Mesenchymal stem cell (in vitro differentiated cells and primary cell): ENCODE data around the gene LY86.

Experiments
- DNase-seq: peaks from one replicate; pipeline ENCODE4 v3.0.0-alpha.2; 2013
- H2AFZ ChIP-seq: one replicate; pipeline ENCODE4 v1.6.1; 2013; ENCODE audit warnings: low read depth, mild to moderate bottlenecking, control low read depth, inconsistent platforms, low read length, moderate library complexity
- H2AK5ac ChIP-seq: 2 replicates; pipeline ENCODE4 v1.6.1; 2013; ENCODE audit warnings: low read length, moderate library complexity, mild to moderate bottlenecking, inconsistent platforms; ENCODE audit not compliant: severe bottlenecking
- H2BK120ac ChIP-seq: one replicate; pipeline ENCODE4 v1.6.1; 2013; ENCODE audit warnings: low read depth, mild to moderate bottlenecking, inconsistent platforms, low read length, moderate library complexity
- H2BK12ac ChIP-seq, 2 experiments: one replicate each; pipeline ENCODE4 v1.6.1; 2013; ENCODE audit warnings: inconsistent platforms in 2 of 2, low read length in 2 of 2, mild to moderate bottlenecking in 2 of 2, moderate library complexity in 2 of 2, control low read depth in 1 of 2
- H2BK15ac ChIP-seq: one replicate; pipeline ENCODE4 v1.6.1; 2013; ENCODE audit warnings: mild to moderate bottlenecking, low read depth, inconsistent platforms; ENCODE audit not compliant: poor library complexity, severe bottlenecking
- H2BK5ac ChIP-seq: 2 replicates; pipeline ENCODE4 v1.6.1; 2013; ENCODE audit warnings: low read depth, mild to moderate bottlenecking, low read length, control low read depth, inconsistent platforms; ENCODE audit not compliant: poor library complexity, severe bottlenecking
- H3K14ac ChIP-seq, 2 experiments: one replicate each; pipeline ENCODE4 v1.6.1; 2013; ENCODE audit warnings: inconsistent platforms in 2 of 2, low read length in 2 of 2, control low read depth in 1 of 2, mild to moderate bottlenecking in 1 of 2, moderate library complexity in 1 of 2
- H3K18ac ChIP-seq, 2 experiments: one replicate each; pipeline ENCODE4 v1.6.1; 2013; ENCODE audit warnings: inconsistent platforms in 2 of 2, low read length in 2 of 2, control low read depth in 1 of 2, low read depth in 1 of 2, mild to moderate bottlenecking in 1 of 2
- H3K23ac ChIP-seq, 2 experiments: one replicate each; pipeline ENCODE4 v1.6.1; 2013; ENCODE audit warnings: inconsistent platforms in 2 of 2, low read length in 2 of 2, mild to moderate bottlenecking in 2 of 2, moderate library complexity in 2 of 2, control low read depth in 1 of 2
- H3K27ac ChIP-seq: 2 replicates; pipeline ENCODE4 v1.5.1; 2013; ENCODE audit warnings: mild to moderate bottlenecking, moderate library complexity, low read length, control low read depth, inconsistent platforms; ENCODE audit not compliant: poor library complexity, severe bottlenecking
- H3K27me3 ChIP-seq, 2 experiments: 2 replicates each; pipeline versions ENCODE4 v1.6.1 to v1.7.0; 2013; ENCODE audit warnings: low read length in 2 of 2, mild to moderate bottlenecking in 2 of 2, moderate library complexity in 2 of 2, control low read depth in 1 of 2, inconsistent platforms in 1 of 2; ENCODE audit not compliant: control insufficient read depth in 1 of 2, insufficient read depth in 1 of 2
- H3K36me3 ChIP-seq, 2 experiments: 2 replicates each; pipeline versions ENCODE4 v1.6.1 to v1.7.0; 2013; ENCODE audit warnings: low read length in 2 of 2, control low read depth in 1 of 2, inconsistent platforms in 1 of 2, low read depth in 1 of 2, mild to moderate bottlenecking in 1 of 2; ENCODE audit not compliant: insufficient read depth in 2 of 2, control insufficient read depth in 1 of 2
- H3K4ac ChIP-seq, 2 experiments: one replicate each; pipeline ENCODE4 v1.6.1; 2013; ENCODE audit warnings: inconsistent platforms in 2 of 2, low read length in 2 of 2, mild to moderate bottlenecking in 2 of 2, moderate library complexity in 2 of 2, control low read depth in 1 of 2, low read depth in 1 of 2
- H3K4me1 ChIP-seq: 2 replicates; pipeline ENCODE4 v1.6.1; 2013; ENCODE audit warnings: low read depth, low read length, control low read depth; ENCODE audit not compliant: control insufficient read depth, insufficient read depth
- H3K4me2 ChIP-seq: 2 replicates; pipeline ENCODE4 v1.6.1; 2013; ENCODE audit warnings: low read length, mild to moderate bottlenecking, inconsistent platforms; ENCODE audit not compliant: poor library complexity, severe bottlenecking
- H3K4me3 ChIP-seq, 2 experiments: 2 replicates each; pipeline versions ENCODE4 v1.5.1 to v1.7.0; 2013; ENCODE audit warnings: low read length in 2 of 2, mild to moderate bottlenecking in 2 of 2, control low read depth in 1 of 2, low read depth in 1 of 2; ENCODE audit not compliant: insufficient read depth in 1 of 2
- H3K79me1 ChIP-seq: replicated peaks from 2 replicates; pipeline ENCODE4 v1.6.1; 2013; ENCODE audit warnings: mild to moderate bottlenecking, control low read depth, low read length, inconsistent platforms; ENCODE audit not compliant: poor library complexity, severe bottlenecking
- H3K9ac ChIP-seq: 2 replicates; pipeline ENCODE4 v1.7.0; 2013; ENCODE audit warnings: mild to moderate bottlenecking, low read length, moderate library complexity
- H3K9me3 ChIP-seq: 2 replicates; pipeline ENCODE4 v1.7.0; 2013; ENCODE audit warnings: mild to moderate bottlenecking, low read length; ENCODE audit not compliant: control insufficient read depth
- H4K8ac ChIP-seq: one replicate; pipeline ENCODE4 v1.6.1; 2013; ENCODE audit warnings: inconsistent platforms, mild to moderate bottlenecking, low read length, moderate library complexity
- H4K91ac ChIP-seq: one replicate; pipeline ENCODE4 v1.6.1; 2013; ENCODE audit warnings: mild to moderate bottlenecking, low read length, inconsistent platforms
- WGBS: methylation state at CpG from one replicate; pipeline ENCODE4 v1.1.7; 2013; ENCODE audit warnings: mixed read lengths; 5-methylcytosine and 5-hydroxymethylcytosine counted together

Gene LY86

DNA sequence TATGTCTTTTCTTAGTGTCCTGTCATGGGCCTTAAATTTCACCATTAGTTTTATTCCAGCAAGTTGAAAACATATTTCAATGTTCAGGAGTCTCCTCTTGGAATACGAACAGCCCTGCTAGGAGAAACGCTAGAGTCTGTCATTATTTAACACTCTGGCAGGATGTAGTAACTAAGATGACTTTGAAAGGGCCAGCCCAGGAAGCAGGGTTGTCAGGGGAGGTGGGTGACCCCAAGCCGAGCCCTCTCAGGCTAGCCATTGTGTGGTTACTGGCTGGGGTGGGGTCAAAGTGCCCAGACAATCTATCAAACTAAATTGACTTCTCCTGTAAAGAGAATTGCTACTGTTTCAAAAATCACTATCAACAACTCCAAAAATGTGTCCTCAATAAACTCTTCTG is 67.8 kb downstream of the LY86 start:
- no peak overlapping the region for H2BK5ac ChIP-seq
- no peak overlapping the region for H2BK120ac ChIP-seq
- H3K4me2 ChIP-seq: no peak overlapping the region
- no peak overlapping the region for H3K18ac ChIP-seq
- H2BK12ac ChIP-seq: no peak overlapping the region
- 40% methylated on average over 2 of the region's 3 CpGs for WGBS
- no peak overlapping the region for H4K8ac ChIP-seq
- H3K9me3 ChIP-seq: peaks cover 2% of the 10 kb centered on the region
- H3K14ac ChIP-seq: no peak overlapping the region
- H3K79me1 ChIP-seq: no peaks in the 10 kb centered on the region
- no peak overlapping the region for H3K4ac ChIP-seq
- no peak for DNase-seq
- no peak overlapping the region for H2AK5ac ChIP-seq
- H3K4me3 ChIP-seq: no peak overlapping the region
- no peak overlapping the region for H2BK15ac ChIP-seq
- H3K36me3 ChIP-seq: no peaks in the 10 kb centered on the region
- H3K27me3 ChIP-seq: peaks cover 6 to 11% of the 10 kb centered on the region in 2 experiments
- H3K23ac ChIP-seq: no peak overlapping the region
- no peak overlapping the region for H3K9ac ChIP-seq
- no peak overlapping the region for H2AFZ ChIP-seq
- H3K27ac ChIP-seq: no peak overlapping the region
- H4K91ac ChIP-seq: no peak overlapping the region
- no peaks in the 10 kb centered on the region for H3K4me1 ChIP-seq

DNA sequence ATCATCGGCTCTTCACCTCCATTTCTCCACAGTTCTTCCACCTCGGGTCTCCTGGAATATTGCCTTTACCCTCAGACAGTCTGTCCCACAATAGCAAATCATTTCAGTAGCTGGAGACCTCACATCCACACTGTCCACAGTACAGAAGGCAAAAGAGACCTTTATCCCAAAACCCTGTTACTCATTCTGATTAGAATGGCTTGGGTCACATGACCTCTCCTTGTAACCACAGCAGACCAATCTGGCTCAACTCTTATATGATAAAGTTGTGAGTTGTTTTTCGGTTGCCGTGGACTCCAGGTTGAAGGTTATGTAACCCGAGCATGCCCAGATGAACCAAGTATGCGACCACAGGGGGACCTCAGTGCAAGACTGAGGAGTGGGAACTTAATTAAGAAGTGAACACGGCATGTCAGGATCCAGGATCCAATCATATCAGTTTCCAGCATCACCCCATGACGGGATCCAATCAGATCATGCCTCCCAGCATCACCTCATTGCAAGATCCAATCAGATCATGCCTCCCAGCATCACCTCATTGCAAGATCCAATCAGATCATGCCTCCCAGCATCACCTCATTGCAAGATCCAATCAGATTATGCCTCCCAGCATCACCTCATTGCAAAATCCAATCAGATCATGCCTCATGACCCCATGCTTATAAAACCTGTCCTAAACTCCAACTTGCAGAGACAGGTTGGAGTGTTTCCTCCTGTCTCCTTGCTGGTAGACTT is 68.7 kb downstream of the LY86 start:
- Histone ChIP-seq H3K4me1 (no peaks in the 10 kb centered on the region), H3K27ac (no peak overlapping the region), H2BK120ac (no peak overlapping the region), H3K14ac (no peak overlapping the region), H2AFZ (no peak overlapping the region), H3K27me3 (peaks cover 7 to 11% of the 10 kb centered on the region in 2 experiments), H3K4ac (no peak overlapping the region), H3K9me3 (peaks cover 2% of the 10 kb centered on the region), H4K91ac (no peak overlapping the region), H3K23ac (no peak overlapping the region), H2BK15ac (no peak overlapping the region), H3K9ac (no peak overlapping the region), H3K79me1 (no peaks in the 10 kb centered on the region), H2BK5ac (no peak overlapping the region), H3K36me3 (no peaks in the 10 kb centered on the region), H4K8ac (no peak overlapping the region), H2BK12ac (no peak overlapping the region), H2AK5ac (no peak overlapping the region), H3K18ac (no peak overlapping the region), H3K4me3 (no peak overlapping the region), H3K4me2 (no peak overlapping the region)
- no peak for DNase-seq
- WGBS: 89% methylated on average over 8 of the region's 8 CpGs

DNA sequence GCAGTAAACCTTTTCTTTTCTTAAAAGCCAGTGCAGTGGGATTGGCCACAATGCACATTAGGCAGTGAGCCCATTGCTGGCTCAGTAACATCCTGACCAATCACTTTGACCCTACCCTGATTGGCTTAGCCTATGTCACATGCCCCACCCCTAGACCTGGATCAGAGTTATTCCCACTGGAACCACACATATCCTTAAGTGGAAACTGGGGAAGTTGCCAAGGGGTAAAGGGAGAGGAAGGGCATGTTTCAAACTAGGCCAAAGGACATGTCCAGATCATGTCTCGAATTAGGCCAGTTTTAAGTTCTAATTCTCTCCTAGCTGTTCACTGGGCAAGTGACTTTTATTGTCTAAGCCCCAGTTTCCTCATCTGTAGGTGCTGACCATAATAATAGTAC is 69.3 kb downstream of the LY86 start:
- no peak overlapping the region for H4K8ac ChIP-seq
- H2BK120ac ChIP-seq: no peak overlapping the region
- H3K4me2 ChIP-seq: no peak overlapping the region
- H3K9ac ChIP-seq: no peak overlapping the region
- no peak overlapping the region for H3K27ac ChIP-seq
- peaks cover 2% of the 10 kb centered on the region for H3K9me3 ChIP-seq
- H3K36me3 ChIP-seq: no peaks in the 10 kb centered on the region
- no peaks in the 10 kb centered on the region for H3K4me1 ChIP-seq
- no peak overlapping the region for H3K4me3 ChIP-seq
- no peak overlapping the region for H3K18ac ChIP-seq
- H2AK5ac ChIP-seq: no peak overlapping the region
- no peak overlapping the region for H2BK12ac ChIP-seq
- H3K79me1 ChIP-seq: no peaks in the 10 kb centered on the region
- H2BK5ac ChIP-seq: no peak overlapping the region
- H3K4ac ChIP-seq: no peak overlapping the region
- WGBS: 89% methylated on average over 1 of the region's 1 CpG
- H3K14ac ChIP-seq: no peak overlapping the region
- H2AFZ ChIP-seq: no peak overlapping the region
- DNase-seq: no peak
- H2BK15ac ChIP-seq: no peak overlapping the region
- H4K91ac ChIP-seq: no peak overlapping the region
- peaks cover 11% of the 10 kb centered on the region in 2 experiments for H3K27me3 ChIP-seq
- no peak overlapping the region for H3K23ac ChIP-seq

DNA sequence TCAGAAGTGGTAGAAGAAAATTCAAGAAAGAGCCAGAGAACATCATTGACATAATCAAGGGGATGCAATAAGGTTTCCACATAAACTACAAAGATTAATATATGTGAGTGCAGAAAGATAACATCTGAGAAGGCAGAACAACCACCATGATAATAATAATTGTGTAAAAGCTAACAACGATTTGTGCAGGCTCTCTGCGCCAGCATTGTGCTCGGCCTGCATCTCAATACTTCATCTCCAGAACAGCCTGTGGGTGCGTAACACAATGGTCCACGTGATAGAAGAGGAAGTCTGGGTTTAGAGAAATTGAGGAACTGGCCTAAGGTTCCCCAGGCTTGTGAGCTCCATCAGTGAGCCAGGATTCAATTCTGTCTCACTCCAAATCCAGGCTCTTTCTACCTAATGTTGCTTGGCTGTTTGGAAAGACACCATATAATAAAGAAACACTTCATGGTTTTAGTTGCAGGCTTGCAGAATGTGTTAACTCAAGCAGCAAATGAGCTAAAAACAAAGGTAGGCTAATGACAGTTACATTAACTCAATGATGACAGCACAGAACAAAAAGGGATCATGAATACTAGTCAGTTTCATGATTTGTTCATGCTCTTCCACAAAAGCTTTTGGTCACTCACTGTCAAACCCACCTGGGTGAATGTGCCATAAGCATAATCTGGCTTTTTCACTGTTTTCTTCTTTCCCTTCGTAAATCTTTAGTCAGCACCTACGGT is 71.2 kb downstream of the LY86 start:
- no peak overlapping the region for H2BK120ac ChIP-seq
- WGBS: 82% methylated on average over 5 of the region's 7 CpGs
- DNase-seq: no peak

More for the DNA sequence above, 71.2 kb downstream of the LY86 start:
- Histone ChIP-seq H2BK12ac (no peak overlapping the region), H2BK5ac (no peak overlapping the region), H3K4ac (no peak overlapping the region), H3K27ac (no peak overlapping the region), H3K18ac (no peak overlapping the region), H3K36me3 (no peaks in the 10 kb centered on the region), H3K14ac (no peak overlapping the region), H2AK5ac (no peak overlapping the region), H3K4me1 (no peaks in the 10 kb centered on the region), H4K91ac (no peak overlapping the region), H2BK15ac (no peak overlapping the region), H2AFZ (no peak overlapping the region), H3K4me3 (no peak overlapping the region), H4K8ac (no peak overlapping the region), H3K79me1 (no peaks in the 10 kb centered on the region), H3K9me3 (peaks cover 2% of the 10 kb centered on the region), H3K4me2 (no peak overlapping the region), H3K27me3 (peaks cover 11 to 13% of the 10 kb centered on the region in 2 experiments), H3K23ac (no peak overlapping the region), H3K9ac (no peak overlapping the region)
